GM12874 (cell line): ENCODE data around the gene GRIN2A.

Experiments used
- TF ChIP-seq, protein P1 (sequence below): IDR thresholded peaks from 2 replicates; pipeline ENCODE4 v1.5.1; 2011; ENCODE audit warnings: low read depth, mild to moderate bottlenecking, control low read depth, low read length, moderate library complexity; ENCODE audit not compliant: insufficient read depth

The GRIN2A gene

DNA sequence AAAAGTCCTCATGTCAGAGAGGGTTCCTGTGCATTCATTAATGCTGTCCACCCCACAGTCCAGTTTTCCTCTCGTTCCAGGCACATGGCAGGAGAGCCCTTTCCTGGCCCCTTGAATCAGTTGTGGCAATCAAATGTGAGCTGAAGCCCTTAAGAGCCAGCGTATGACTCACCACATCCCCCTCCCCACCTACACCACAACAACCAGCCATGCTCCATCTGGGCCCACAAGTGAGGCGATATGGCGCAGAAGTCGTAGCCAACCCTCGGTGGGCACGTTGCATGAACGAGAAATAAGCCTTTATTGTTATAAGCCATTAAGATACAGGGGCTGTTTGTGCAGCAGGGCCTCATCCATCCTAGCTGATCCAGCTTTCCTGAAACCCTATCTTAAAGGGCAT is 28.2 kb downstream of the GRIN2A start:
- TF ChIP-seq, protein P1, sequence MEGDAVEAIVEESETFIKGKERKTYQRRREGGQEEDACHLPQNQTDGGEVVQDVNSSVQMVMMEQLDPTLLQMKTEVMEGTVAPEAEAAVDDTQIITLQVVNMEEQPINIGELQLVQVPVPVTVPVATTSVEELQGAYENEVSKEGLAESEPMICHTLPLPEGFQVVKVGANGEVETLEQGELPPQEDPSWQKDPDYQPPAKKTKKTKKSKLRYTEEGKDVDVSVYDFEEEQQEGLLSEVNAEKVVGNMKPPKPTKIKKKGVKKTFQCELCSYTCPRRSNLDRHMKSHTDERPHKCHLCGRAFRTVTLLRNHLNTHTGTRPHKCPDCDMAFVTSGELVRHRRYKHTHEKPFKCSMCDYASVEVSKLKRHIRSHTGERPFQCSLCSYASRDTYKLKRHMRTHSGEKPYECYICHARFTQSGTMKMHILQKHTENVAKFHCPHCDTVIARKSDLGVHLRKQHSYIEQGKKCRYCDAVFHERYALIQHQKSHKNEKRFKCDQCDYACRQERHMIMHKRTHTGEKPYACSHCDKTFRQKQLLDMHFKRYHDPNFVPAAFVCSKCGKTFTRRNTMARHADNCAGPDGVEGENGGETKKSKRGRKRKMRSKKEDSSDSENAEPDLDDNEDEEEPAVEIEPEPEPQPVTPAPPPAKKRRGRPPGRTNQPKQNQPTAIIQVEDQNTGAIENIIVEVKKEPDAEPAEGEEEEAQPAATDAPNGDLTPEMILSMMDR = no peak

DNA sequence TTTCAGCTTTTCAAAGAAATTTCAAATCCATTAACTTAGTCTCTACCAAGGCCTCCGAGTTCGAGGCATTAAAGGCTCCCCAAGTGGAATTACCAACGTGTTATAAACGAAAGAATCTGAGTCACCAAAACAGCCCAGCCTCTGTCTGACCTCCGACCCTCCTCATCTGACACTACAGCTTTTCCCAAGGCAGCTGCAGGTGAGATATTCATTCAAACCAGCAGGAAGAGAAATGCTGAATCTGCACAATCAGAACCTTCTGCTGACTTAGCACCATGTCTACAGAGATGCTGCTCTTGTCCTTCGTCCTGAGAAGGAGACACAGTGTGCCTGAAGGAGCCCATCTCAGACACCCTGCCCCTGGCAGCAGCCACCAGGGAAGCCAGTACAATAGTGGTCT is 30.5 kb downstream of the GRIN2A start:
- TF ChIP-seq, protein P1 = no peak

DNA sequence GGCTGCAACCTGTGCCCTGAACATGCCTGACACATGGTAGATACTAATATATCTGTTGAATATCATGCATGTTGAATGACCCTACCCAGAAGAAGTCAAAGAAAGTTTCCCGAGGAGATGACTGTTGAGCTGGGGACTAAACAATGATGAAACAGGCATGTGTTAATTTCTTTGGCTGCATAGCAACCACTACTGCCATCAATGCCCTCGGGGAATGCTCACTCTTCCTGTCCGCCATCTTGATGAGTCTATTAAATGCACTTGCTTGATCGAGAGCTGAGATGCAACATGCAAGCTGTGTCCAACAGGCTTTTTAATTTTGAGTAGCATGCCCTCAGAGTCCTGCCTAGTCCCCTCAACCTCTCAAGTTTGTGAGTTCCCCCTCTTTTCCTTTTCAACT is 31.3 kb downstream of the GRIN2A start:
- TF ChIP-seq, protein P1 = no peak

GRCh38 chr16:10145542-10146035 is 36.6 kb downstream of the GRIN2A start:
- TF ChIP-seq, protein P1 = no peak

DNA sequence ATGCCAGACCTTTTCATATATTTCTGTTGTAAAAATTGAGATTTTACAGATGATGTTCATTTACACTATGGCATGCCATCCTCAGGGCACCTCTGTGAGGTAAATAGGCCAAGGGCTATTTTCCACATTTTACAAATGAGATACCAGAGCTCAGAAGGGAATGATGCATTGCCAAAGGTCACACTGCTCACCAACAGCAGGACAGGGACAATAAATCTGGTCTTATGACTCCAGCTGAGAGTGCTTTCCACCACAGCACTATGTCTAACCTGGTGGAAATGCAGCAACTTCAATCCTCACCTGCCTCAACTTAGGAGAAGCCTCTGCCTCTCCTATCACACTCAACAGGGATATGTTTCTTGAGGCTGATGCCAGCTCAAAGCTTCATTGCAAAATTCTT is 40.6 kb downstream of the GRIN2A start:
- TF ChIP-seq, protein P1 = no peak

GRCh38 chr16:10138881-10139280 is 43.3 kb downstream of the GRIN2A start:
- TF ChIP-seq, protein P1 = no peak

DNA sequence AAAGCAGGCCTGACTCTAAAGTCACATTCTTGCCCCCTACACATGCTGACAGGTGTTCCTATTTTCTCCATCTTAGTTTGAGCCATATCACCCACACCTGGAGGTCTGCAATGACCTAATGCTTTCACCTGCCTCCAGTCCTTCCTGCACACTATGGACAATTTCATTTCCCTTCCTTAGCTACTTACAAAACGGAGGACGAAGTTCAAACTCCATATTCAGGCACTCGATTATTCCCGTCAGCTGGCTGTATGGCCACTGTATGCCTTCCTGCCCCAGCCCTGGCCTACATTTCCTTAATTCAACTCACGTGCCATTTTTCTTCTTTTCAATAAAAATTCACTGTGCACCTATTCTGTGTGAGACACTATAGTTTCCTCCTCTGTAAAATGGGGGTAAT is 44.9 kb downstream of the GRIN2A start:
- TF ChIP-seq, protein P1 = no peak
